ENCODE data around the gene ENTREP1.

DNA sequence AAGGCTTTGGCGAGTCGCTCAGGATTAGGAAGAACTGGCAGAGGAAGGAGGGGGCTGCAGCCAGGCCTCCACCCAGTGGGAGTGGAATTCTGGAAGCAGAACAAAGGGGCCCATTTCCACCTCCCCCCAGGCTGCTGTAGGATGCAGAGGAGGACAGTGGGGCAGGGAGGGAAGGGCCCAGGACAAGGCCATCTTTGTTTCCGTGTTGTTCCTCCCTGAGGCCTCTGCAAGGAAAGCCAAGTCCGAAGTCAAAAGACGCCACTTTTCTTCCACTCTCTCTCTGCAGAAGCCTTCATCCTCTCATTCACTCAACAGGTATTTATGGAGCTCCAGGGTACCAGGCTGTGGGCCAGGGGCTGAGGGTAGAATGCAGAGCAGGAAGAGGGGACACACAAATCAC, 70.7 kb downstream of the ENTREP1 start:
- TF ChIP-seq, protein P1, sequence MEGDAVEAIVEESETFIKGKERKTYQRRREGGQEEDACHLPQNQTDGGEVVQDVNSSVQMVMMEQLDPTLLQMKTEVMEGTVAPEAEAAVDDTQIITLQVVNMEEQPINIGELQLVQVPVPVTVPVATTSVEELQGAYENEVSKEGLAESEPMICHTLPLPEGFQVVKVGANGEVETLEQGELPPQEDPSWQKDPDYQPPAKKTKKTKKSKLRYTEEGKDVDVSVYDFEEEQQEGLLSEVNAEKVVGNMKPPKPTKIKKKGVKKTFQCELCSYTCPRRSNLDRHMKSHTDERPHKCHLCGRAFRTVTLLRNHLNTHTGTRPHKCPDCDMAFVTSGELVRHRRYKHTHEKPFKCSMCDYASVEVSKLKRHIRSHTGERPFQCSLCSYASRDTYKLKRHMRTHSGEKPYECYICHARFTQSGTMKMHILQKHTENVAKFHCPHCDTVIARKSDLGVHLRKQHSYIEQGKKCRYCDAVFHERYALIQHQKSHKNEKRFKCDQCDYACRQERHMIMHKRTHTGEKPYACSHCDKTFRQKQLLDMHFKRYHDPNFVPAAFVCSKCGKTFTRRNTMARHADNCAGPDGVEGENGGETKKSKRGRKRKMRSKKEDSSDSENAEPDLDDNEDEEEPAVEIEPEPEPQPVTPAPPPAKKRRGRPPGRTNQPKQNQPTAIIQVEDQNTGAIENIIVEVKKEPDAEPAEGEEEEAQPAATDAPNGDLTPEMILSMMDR (IDR thresholded peaks at IDR 0.05): no peak
- no peak for TF ChIP-seq ZFX (IDR thresholded peaks at IDR 0.05; ENCODE audit: borderline replicate concordance)

All from 22Rv1 (cell line).